MV-4-11 (cell line): ENCODE measurements around the gene ATP6V1G1.
A peak's percentile ranks its signal among the peaks of the same experiment; 100 is the strongest.

Experiments used
- DNase-seq: peaks from one replicate; lab custom pipeline; 2025; lab: John Stamatoyannopoulos, UW

ATP6V1G1 gene

GRCh38 chr9:114587345-114588202 is at the start of gene ATP6V1G1:
ATP6V1G1 (plus strand) TSS chr9:114587769; CDS start chr9:114587839, 70 bp downstream.
- peak; percentile 98 for DNase-seq

- peak; percentile 23 for DNase-seq
Measured at GRCh38 chr9:114538241-114538640, 49.3 kb upstream of the ATP6V1G1 start.

- DNase-seq = no peak
Measured at GRCh38 chr9:114539701-114540380, 47.7 kb upstream of the ATP6V1G1 start.

GRCh38 chr9:114545055-114545454 is 42.5 kb upstream of the ATP6V1G1 start:
- no peak for DNase-seq

GRCh38 chr9:114546851-114547250 is 40.7 kb upstream of the ATP6V1G1 start:
- no peak for DNase-seq

- DNase-seq = peak; percentile 44
Measured at GRCh38 chr9:114549697-114550330, 37.8 kb upstream of the ATP6V1G1 start.

GRCh38 chr9:114551750-114552685 is 35.6 kb upstream of the ATP6V1G1 start:
- DNase-seq = peak; percentile 40

GRCh38 chr9:114552706-114553105 is 34.9 kb upstream of the ATP6V1G1 start:
- no peak for DNase-seq

GRCh38 chr9:114553202-114553601 is 34.4 kb upstream of the ATP6V1G1 start:
- no peak for DNase-seq

GRCh38 chr9:114555696-114556095 is 31.9 kb upstream of the ATP6V1G1 start:
- DNase-seq = no peak

- no peak for DNase-seq
Measured at GRCh38 chr9:114558027-114558675, 29.4 kb upstream of the ATP6V1G1 start.

GRCh38 chr9:114559830-114560513 is 27.6 kb upstream of the ATP6V1G1 start:
- DNase-seq = no peak

- DNase-seq = no peak
Measured at GRCh38 chr9:114560956-114561355, 26.6 kb upstream of the ATP6V1G1 start.

- DNase-seq = no peak
Measured at GRCh38 chr9:114561771-114562170, 25.8 kb upstream of the ATP6V1G1 start.

GRCh38 chr9:114565204-114565603 is 22.4 kb upstream of the ATP6V1G1 start:
- DNase-seq = no peak

GRCh38 chr9:114570742-114571141 is 16.8 kb upstream of the ATP6V1G1 start:
- no peak for DNase-seq

GRCh38 chr9:114571391-114571790 is 16.2 kb upstream of the ATP6V1G1 start:
- no peak for DNase-seq

- DNase-seq = no peak
Measured at GRCh38 chr9:114572199-114572598, 15.4 kb upstream of the ATP6V1G1 start.

- DNase-seq = peak; percentile 61
Measured at GRCh38 chr9:114574438-114574837, 13.1 kb upstream of the ATP6V1G1 start.

- DNase-seq = peak; percentile 12
Measured at GRCh38 chr9:114576779-114577178, 10.8 kb upstream of the ATP6V1G1 start.
